Omental fat pad (tissue), 4 donors: ENCODE data around the gene TAB3. TPM values are rescaled to one million over a fixed set of nuclear protein-coding genes. Genes with fewer than 3 reads are reported as not detected.

ENCODE experiments used
- ATAC-seq: fragments of 150-250 bp; one replicate; pipeline ENCODE4 v1.9.1; 2016; ENCODE audit warnings: mild to moderate bottlenecking, moderate library complexity; ENCODE audit not compliant: low FRiP score
- DNase-seq: peaks from one replicate; pipeline ENCODE4 v3.0.0-alpha.2; 2019; ENCODE audit warnings: low spot score
- CTCF ChIP-seq, 3 donors: fragments of 450-650 bp; IDR thresholded peaks; one replicate each; pipeline ENCODE4 v1.5.1; 2016 to 2017; ENCODE audit warnings: antibody characterized with exemption in 3 of 3, mild to moderate bottlenecking in 3 of 3, moderate library complexity in 2 of 3
- total RNA-seq, 4 donors: library from RNA; depleted of rRNA; stranded (reverse); fragments of >200 nt; gene quantifications; one replicate each; pipeline ENCODE4 v1.1.0, GENCODE V29; 2016

The TAB3 gene
- total RNA-seq, 4 donors from 2014 or later: 24.3 to 31.2 (median 27.9) TPM

GRCh38 chrX:30858098-30858497 lies 31.0 kb downstream of the TAB3 start:
- TF ChIP-seq CTCF (IDR thresholded peaks at IDR 0.05): no peak
- no peak for DNase-seq
- ATAC-seq: no peak

- no peak for TF ChIP-seq CTCF (IDR thresholded peaks at IDR 0.05)
- DNase-seq: no peak
- no peak for ATAC-seq
Measured at GRCh38 chrX:30851449-30851848, 37.6 kb downstream of the TAB3 start.

- ATAC-seq (no peak), DNase-seq (no peak)
- no peak for TF ChIP-seq CTCF (IDR thresholded peaks at IDR 0.05)
Measured at GRCh38 chrX:30835373-30835772, 53.7 kb downstream of the TAB3 start.

- no peak for ATAC-seq
- no peak for DNase-seq
- no peak for TF ChIP-seq CTCF (IDR thresholded peaks at IDR 0.05)
Measured at GRCh38 chrX:30833896-30834295, 55.2 kb downstream of the TAB3 start.

GRCh38 chrX:30831082-30831481 lies 58.0 kb downstream of the TAB3 start:
- ATAC-seq: no peak
- no peak for DNase-seq
- no peak for TF ChIP-seq CTCF (IDR thresholded peaks at IDR 0.05)

- ATAC-seq: no peak
- no peak for TF ChIP-seq CTCF (IDR thresholded peaks at IDR 0.05)
Measured at GRCh38 chrX:30830326-30830943, 58.6 kb downstream of the TAB3 start.

GRCh38 chrX:30824275-30824674 lies 64.8 kb downstream of the TAB3 start:
- DNase-seq: no peak
- no peak for ATAC-seq

More at GRCh38 chrX:30830326-30830943, 58.6 kb downstream of the TAB3 start:
- DNase-seq: no peak

More at GRCh38 chrX:30824275-30824674, 64.8 kb downstream of the TAB3 start:
- no peak for TF ChIP-seq CTCF (IDR thresholded peaks at IDR 0.05)
